D721Med (cell line): Measurements from ENCODE around the gene RETREG1.

ENCODE experiments used
- DNase-seq: peaks from one replicate; pipeline ENCODE4 v3.0.0; 2011; ENCODE audit warnings: low spot score; ENCODE audit not compliant: insufficient read length
- FAIRE-seq: peaks from 2 replicates; lab custom pipeline; 2011; peaks lifted over from hg19 to GRCh38; lab: Jason Lieb, UNC
- TF ChIP-seq, protein P1 (sequence below): IDR thresholded peaks from 2 replicates; pipeline ENCODE4 v1.5.1; 2012; ENCODE audit warnings: mild to moderate bottlenecking, control low read depth; ENCODE audit not compliant: insufficient read depth; ENCODE audit errors: missing control alignments

RETREG1 gene

DNA sequence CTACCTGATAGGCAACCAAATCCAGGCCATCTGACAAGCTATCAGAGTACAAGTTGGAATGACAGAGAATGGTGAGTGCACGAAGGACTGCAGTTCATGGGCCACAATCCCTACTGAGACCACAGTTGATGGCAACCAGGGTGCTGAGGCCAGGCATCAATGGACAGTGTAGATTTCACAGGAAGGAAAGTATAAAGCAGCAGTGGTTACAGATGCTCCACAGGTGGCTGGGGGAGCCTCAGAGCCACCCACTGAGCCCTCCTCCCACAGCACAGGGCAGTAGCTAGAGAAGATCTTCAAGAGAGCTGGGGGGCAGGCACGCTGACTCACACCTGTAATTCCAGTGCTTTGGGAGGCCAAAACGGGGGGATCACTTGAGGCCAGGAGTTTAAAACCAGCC is 49.4 kb downstream of the RETREG1 start:
- FAIRE-seq (no peak), DNase-seq (no peak)
- TF ChIP-seq, protein P1, sequence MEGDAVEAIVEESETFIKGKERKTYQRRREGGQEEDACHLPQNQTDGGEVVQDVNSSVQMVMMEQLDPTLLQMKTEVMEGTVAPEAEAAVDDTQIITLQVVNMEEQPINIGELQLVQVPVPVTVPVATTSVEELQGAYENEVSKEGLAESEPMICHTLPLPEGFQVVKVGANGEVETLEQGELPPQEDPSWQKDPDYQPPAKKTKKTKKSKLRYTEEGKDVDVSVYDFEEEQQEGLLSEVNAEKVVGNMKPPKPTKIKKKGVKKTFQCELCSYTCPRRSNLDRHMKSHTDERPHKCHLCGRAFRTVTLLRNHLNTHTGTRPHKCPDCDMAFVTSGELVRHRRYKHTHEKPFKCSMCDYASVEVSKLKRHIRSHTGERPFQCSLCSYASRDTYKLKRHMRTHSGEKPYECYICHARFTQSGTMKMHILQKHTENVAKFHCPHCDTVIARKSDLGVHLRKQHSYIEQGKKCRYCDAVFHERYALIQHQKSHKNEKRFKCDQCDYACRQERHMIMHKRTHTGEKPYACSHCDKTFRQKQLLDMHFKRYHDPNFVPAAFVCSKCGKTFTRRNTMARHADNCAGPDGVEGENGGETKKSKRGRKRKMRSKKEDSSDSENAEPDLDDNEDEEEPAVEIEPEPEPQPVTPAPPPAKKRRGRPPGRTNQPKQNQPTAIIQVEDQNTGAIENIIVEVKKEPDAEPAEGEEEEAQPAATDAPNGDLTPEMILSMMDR: no peak

DNA sequence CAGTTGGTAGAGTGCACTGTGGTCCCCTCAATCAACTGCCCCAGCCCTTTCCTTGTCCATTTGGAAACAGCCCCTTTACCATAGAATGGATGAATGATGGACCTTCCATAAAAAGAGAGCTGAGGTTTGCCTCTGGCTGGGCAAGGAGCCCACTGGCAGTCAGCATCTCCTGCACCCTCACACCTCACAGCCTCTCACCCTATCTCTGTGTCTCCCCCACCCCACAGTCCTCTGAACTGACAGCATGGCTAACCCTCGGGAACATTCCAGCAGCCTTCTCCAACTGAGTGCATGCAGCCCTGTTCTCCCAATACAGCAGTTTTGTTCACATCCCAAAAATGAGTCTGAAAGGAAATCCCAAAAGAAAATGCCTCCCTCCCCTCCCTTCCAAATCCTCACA is 51.7 kb downstream of the RETREG1 start:
- FAIRE-seq (no peak), DNase-seq (no peak)
- TF ChIP-seq, protein P1: no peak

DNA sequence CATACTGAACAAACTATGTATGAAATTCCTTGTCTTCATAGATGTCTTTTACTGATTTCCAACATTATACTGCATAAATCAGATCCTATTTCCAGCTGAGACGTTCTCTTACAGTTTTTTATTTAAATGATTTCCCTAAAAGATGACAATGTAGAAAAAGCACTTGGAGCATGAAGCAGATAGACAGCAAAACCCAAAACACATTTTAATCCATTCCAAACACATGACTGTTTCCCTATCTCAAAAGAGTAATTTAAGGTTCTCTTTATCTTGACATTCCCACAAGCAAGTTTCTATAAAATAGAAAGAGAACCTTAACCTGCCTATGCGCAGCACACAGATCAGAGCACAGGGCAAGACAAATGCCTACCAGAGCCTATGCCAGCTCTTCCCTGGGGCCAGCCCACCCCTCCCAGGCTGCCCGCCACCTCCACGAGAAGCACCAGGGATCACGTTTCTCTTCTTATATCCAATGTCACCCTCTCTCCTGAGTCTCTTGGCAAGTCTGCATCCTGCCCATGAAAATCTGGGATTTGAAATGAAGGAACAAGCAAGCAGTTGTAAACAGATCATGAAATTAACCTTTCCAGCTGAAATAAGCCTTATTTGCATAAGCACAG is 52.4 kb downstream of the RETREG1 start:
- no peak for FAIRE-seq
- TF ChIP-seq, protein P1: no peak
- DNase-seq: no peak

DNA sequence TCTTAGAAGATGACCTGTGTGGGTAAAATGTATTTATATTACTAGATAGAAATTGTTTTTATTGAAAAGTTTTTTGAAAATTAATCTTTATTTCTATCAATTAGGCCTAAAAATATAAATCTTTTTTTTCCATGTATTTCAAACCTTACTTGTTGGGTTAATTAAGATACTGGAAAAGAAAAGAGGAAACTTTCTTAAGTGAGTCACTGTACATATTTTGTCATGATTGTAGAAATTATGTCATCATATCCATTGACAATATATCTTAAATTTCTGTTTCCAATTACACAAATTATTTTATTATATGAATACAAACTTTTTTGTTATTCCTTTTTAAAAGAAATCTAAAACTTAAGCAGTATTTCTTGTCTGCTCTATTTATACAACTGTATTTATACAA is 53.1 kb downstream of the RETREG1 start:
- no peak for FAIRE-seq
- no peak for DNase-seq
- TF ChIP-seq, protein P1: no peak

DNA sequence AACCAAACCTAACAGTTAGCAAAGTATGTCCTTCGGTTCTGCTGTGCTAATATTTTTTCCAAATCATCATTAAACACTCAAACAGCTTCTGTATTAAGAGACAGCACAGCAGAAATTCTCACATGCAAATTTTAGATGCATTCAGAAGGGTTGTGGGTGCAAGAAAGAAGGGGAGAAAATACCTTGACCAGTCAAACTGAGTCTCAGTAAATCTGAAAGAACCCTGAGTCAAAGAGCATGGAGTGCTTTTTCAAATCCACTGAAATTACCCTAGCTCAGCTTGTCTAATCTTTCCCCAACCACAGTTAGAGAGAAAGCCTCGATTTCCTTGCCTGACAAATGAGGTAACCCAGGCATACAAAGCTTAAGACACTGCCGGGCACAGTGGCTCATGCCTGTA is 55.1 kb downstream of the RETREG1 start:
- TF ChIP-seq, protein P1: no peak
- FAIRE-seq (no peak), DNase-seq (no peak)

DNA sequence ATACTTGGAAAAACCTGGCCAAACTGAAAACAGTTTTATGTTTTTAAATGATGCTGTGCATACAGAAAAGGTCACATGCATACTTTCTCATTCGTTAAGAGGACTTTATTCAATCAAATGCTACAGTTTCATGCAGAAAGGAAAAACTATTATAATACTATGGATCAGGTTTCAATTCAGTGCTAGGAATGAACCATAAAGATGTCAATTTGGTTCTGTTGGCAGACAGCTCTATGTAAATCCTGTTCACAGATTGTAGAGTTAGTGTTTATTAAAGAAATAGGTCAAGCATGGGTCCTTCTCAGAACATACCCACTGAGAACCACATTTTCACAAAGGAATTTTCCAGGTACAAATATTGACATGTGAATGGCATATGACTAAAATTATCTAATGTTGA is 57.1 kb downstream of the RETREG1 start:
- TF ChIP-seq, protein P1: no peak
- DNase-seq (no peak), FAIRE-seq (no peak)

DNA sequence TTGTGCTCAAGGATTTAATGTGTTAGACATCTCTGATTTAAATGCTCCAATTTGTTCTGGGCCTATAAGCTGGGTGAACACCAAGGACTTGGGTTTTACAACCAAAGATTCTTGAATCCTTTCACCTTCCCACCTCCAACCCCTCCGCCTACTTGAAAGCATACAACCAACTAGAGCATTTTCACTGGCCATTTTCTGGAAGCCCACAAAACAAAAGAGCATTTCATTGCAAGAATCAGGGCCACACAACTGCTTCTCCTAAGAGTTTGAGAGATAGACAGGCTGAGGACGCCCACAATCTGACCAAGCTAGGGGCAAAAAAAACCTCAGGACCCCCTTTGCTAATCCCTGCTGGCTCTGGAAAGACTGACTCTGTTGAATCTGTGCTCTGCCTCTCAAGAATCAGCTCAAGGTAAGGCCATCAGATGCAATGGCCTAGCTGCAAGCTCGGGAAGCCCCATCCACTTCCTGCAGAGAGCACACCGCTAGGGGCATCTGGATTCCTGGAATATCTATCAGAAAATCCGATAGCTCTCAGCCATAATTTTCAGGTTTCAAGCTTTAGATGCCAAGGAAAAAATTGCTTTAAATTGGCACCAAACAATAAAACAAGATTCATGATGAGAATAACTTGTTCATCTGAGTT is 57.7 kb downstream of the RETREG1 start:
- DNase-seq (no peak), FAIRE-seq (no peak)
- TF ChIP-seq, protein P1: no peak
